Stomach (tissue), 4 donors: ENCODE data around the gene ATG14.

Source experiments
- CTCF ChIP-seq, 7 experiments: fragments of 450-650 bp in 4 of 7; fragments of 200-600 bp in 3 of 7; sonication (generic) in 3 of 7; IDR thresholded peaks; one replicate each; pipeline ENCODE4 v1.5.1; 2016 to 2019; ENCODE audit warnings: antibody characterized with exemption in 7 of 7, control low read depth in 2 of 7, mild to moderate bottlenecking in 1 of 7
- EP300 ChIP-seq: sonication (generic); formaldehyde crosslinking; IDR thresholded peaks from one replicate; pipeline ENCODE4 v1.6.1; 2017; ENCODE audit warnings: antibody characterized with exemption
- POLR2A ChIP-seq, 4 donors: fragments of 450-650 bp; IDR thresholded peaks; one replicate each; pipeline ENCODE4 v1.6.1; 2016; ENCODE audit warnings: antibody characterized with exemption in 4 of 4, control low read depth in 2 of 4, mild to moderate bottlenecking in 1 of 4, moderate library complexity in 1 of 4
- POLR2AphosphoS5 ChIP-seq, 3 donors: sonication (generic); formaldehyde crosslinking; IDR thresholded peaks; one replicate each; pipeline ENCODE4 v1.6.1; 2016; ENCODE audit warnings: antibody characterized with exemption in 3 of 3

DNA sequence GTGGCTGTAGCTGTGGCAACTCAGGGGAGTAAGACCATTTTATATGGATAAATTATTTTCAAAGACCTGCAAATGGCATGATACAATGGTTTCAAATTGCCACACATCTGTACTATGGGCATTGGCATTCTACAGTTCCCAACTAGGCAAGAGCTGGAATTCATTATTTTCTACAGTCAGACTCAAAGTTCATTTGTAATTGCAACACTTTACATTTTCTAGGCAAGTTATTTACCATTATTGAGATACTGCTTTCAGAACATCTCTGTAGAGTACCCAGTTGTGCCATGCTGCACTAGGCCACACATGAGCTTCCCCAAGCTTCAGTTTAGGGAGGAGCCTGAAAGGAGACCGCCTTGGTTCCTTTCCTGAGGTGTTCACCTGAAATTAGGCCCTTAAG is 8.0 kb upstream of the ATG14 start:
- TF ChIP-seq CTCF (IDR thresholded peaks at IDR 0.05) = no peak
- no peak for TF ChIP-seq POLR2AphosphoS5 (IDR thresholded peaks at IDR 0.05)
- no peak for TF ChIP-seq POLR2A (IDR thresholded peaks at IDR 0.05)
- no peak for TF ChIP-seq EP300
